Prostate gland (tissue), 2 donors: ENCODE data around the gene MYL12A. TPM values are rescaled to one million over a fixed set of nuclear protein-coding genes. Genes with fewer than 3 reads are reported as not detected.

ENCODE experiments used
- DNase-seq: peaks from one replicate; pipeline ENCODE4 v3.0.0-alpha.2; 2019; ENCODE audit warnings: low spot score
- H3K27ac ChIP-seq, 2 donors: fragments of 200-600 bp; sonication (generic); 2 replicates each; pipeline ENCODE4 v1.5.1; 2017 to 2019
- H3K27me3 ChIP-seq: fragments of 200-600 bp; sonication (generic); replicated peaks from 2 replicates; pipeline ENCODE4 v1.5.1; 2019; ENCODE audit not compliant: insufficient read depth
- H3K36me3 ChIP-seq, 2 donors: fragments of 200-600 bp; sonication (generic); 1 replicate in 1 of 2; 2 replicates in 1 of 2; pipeline versions ENCODE4 v1.5.1 to v1.8.1; 2017 to 2019
- H3K4me1 ChIP-seq: fragments of 200-600 bp; sonication (generic); replicated peaks from 2 replicates; pipeline ENCODE4 v1.5.1; 2019
- H3K4me3 ChIP-seq, 2 donors: fragments of 200-600 bp; sonication (generic); 2 replicates each; pipeline ENCODE4 v1.5.1; 2017 to 2019
- H3K9me3 ChIP-seq: fragments of 200-600 bp; sonication (generic); 2 replicates; pipeline ENCODE4 v1.5.1; 2017
- POLR2A ChIP-seq: fragments of 450-650 bp; IDR thresholded peaks from one replicate; pipeline ENCODE4 v1.6.1; 2016; ENCODE audit warnings: antibody characterized with exemption, mild to moderate bottlenecking
- POLR2AphosphoS5 ChIP-seq: sonication (generic); formaldehyde crosslinking; IDR thresholded peaks from one replicate; pipeline ENCODE4 v1.6.1; 2017; ENCODE audit warnings: antibody characterized with exemption
- WGBS: methylation state at CpG from one replicate; pipeline ENCODE4 v1.1.5; 2018; 5-methylcytosine and 5-hydroxymethylcytosine counted together
- intact Hi-C: fragments of 100-400 bp; cut with DNase I; formaldehyde crosslinking; loops from one replicate; pipeline ENCODE4 v1.14.2; 2022
- total RNA-seq, 2 donors: library from RNA; depleted of rRNA; stranded (reverse); fragments of >200 nt; gene quantifications; one replicate each; pipeline ENCODE4 v1.1.0, GENCODE V29; 2016
- TF ChIP-seq, protein P1 (sequence below), 4 experiments: fragments of 200-600 bp in 2 of 4; fragments of 450-650 bp in 2 of 4; sonication (generic) in 2 of 4; IDR thresholded peaks; 1 replicate in 3 of 4; 2 replicates in 1 of 4; pipeline ENCODE4 v1.5.1; 2016 to 2019; ENCODE audit warnings: antibody characterized with exemption in 4 of 4, mild to moderate bottlenecking in 2 of 4, moderate library complexity in 2 of 4

MYL12A gene
- total RNA-seq, 2 donors from 2014 or later, result 245 to 267 TPM

DNA sequence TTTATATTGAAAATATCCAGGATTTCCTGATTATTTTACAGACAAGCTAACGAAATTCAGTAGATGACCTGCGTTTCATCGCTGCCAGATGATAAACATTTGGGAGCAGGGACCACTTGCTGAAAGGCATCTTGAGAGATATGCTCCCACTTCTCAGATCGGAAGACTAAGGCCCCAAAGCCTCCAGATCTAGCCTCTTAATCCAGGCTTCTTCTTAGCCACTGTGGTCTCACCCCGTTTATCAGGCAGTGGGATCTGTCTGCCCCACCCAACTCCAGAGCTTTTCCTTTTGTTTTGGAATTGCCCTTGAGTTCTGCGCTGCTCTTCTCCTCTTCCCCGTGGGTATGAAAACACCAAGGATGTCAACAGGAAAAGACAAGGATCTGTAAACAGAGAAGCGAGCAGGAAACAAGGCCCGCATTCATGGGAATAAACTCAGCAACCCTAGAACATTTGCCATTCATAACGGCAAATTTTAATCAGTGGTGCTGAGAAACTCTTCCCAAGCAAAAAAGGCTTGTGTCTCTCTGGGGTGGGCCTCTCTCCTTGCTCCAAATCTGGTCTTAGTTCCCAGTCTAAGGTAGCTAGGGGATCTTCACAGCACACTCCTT lies 35.8 kb downstream of the MYL12A start:
- intact Hi-C loops, result loop anchor here (5.0 kb wide), 3 partner anchors 169 to 714 kb away; partner anchors contain the start of gene TGIF1
- Histone ChIP-seq H3K9me3 (no peaks in the 10 kb centered on the region), H3K36me3 (no peaks in the 10 kb centered on the region), H3K4me3 (no peak overlapping the region), H3K4me1 (peaks cover 5% of the 10 kb centered on the region), H3K27me3 (no peaks in the 10 kb centered on the region), H3K27ac (peak overlapping the region; percentile 71 to 78)
- no peak for TF ChIP-seq POLR2AphosphoS5
- TF ChIP-seq, protein P1, sequence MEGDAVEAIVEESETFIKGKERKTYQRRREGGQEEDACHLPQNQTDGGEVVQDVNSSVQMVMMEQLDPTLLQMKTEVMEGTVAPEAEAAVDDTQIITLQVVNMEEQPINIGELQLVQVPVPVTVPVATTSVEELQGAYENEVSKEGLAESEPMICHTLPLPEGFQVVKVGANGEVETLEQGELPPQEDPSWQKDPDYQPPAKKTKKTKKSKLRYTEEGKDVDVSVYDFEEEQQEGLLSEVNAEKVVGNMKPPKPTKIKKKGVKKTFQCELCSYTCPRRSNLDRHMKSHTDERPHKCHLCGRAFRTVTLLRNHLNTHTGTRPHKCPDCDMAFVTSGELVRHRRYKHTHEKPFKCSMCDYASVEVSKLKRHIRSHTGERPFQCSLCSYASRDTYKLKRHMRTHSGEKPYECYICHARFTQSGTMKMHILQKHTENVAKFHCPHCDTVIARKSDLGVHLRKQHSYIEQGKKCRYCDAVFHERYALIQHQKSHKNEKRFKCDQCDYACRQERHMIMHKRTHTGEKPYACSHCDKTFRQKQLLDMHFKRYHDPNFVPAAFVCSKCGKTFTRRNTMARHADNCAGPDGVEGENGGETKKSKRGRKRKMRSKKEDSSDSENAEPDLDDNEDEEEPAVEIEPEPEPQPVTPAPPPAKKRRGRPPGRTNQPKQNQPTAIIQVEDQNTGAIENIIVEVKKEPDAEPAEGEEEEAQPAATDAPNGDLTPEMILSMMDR (IDR thresholded peaks at IDR 0.05), result no peak
- TF ChIP-seq POLR2A, result no peak
- DNase-seq, result no peak
- WGBS, result 70% methylated on average over 10 of the region's 10 CpGs

DNA sequence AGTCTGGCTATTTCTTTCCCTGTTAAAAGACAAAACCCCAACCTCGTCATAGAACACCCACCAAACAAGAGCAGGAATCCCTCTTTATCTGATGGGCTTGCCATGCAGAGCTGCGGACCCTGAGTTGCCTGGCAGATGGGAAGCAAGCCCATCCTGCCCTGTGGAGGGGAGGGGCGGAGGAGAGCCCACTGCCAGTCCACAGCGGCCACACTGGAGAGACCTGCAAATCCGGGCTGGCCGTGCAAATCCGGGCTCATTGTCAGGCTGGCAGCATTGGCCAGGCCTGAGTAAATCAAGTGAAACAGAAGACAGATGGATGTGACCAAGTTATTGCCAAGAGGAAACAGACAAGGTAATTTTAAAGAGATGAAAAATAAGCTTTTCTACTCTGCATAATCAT lies 36.3 kb downstream of the MYL12A start:
- intact Hi-C loops, result loop anchor here (5.0 kb wide), 3 partner anchors 168 to 713 kb away; partner anchors contain the start of gene TGIF1
- peak; percentile 7 for TF ChIP-seq POLR2A
- TF ChIP-seq, protein P1 (IDR thresholded peaks at IDR 0.05), result no peak
- peak; percentile 77 for TF ChIP-seq POLR2AphosphoS5
- Histone ChIP-seq H3K27me3 (no peaks in the 10 kb centered on the region), H3K27ac (peak overlapping the region; percentile 71 to 78), H3K9me3 (no peaks in the 10 kb centered on the region), H3K4me3 (no peak overlapping the region), H3K36me3 (no peaks in the 10 kb centered on the region), H3K4me1 (peaks cover 5% of the 10 kb centered on the region)
- WGBS, result 24% methylated on average over 7 of the region's 7 CpGs
- peak; percentile 82 for DNase-seq

- Histone ChIP-seq H3K4me3 (no peak overlapping the region), H3K9me3 (no peaks in the 10 kb centered on the region), H3K36me3 (no peaks in the 10 kb centered on the region), H3K27me3 (no peaks in the 10 kb centered on the region), H3K4me1 (peaks cover 5% of the 10 kb centered on the region), H3K27ac (peak overlapping the region; percentile 71 to 78)
- DNase-seq, result no peak
- TF ChIP-seq POLR2AphosphoS5, result no peak
- TF ChIP-seq, protein P1 (IDR thresholded peaks at IDR 0.05), result no peak
- no peak for TF ChIP-seq POLR2A
- 84% methylated on average over 9 of the region's 9 CpGs for WGBS
- intact Hi-C loops, result loop anchor here (5.0 kb wide), 3 partner anchors 168 to 713 kb away; partner anchors contain the start of gene TGIF1
Measured at GRCh38 chr18:3284501-3284900, 36.9 kb downstream of the MYL12A start.

GRCh38 chr18:3286159-3286558 lies 38.6 kb downstream of the MYL12A start:
- H3K4me1 ChIP-seq, result peaks cover 5% of the 10 kb centered on the region
- no peaks in the 10 kb centered on the region for H3K36me3 ChIP-seq
- H3K9me3 ChIP-seq, result no peaks in the 10 kb centered on the region
- intact Hi-C loops, result no loop called here
- no peak for TF ChIP-seq POLR2A
- TF ChIP-seq, protein P1 (IDR thresholded peaks at IDR 0.05), result no peak
- no peak for TF ChIP-seq POLR2AphosphoS5
- no peaks in the 10 kb centered on the region for H3K27me3 ChIP-seq
- H3K27ac ChIP-seq, result no peak overlapping the region
- no peak overlapping the region for H3K4me3 ChIP-seq
- DNase-seq, result no peak
- 86% methylated on average over 7 of the region's 7 CpGs for WGBS
